Esophagus muscularis mucosa (tissue), 4 donors: ENCODE data around the gene PML.

Source experiments
- CTCF ChIP-seq, 3 experiments: fragments of 200-600 bp in 2 of 3; fragments of 450-650 bp in 1 of 3; sonication (generic) in 2 of 3; IDR thresholded peaks; one replicate each; pipeline ENCODE4 v1.5.1; 2017 to 2019; ENCODE audit warnings: antibody characterized with exemption in 3 of 3, mild to moderate bottlenecking in 2 of 3, moderate library complexity in 1 of 3
- EP300 ChIP-seq: sonication (generic); formaldehyde crosslinking; IDR thresholded peaks from one replicate; pipeline ENCODE4 v1.6.1; 2017; ENCODE audit warnings: antibody characterized with exemption
- POLR2A ChIP-seq: fragments of 450-650 bp; IDR thresholded peaks from one replicate; pipeline ENCODE4 v1.6.1; 2017; ENCODE audit warnings: antibody characterized with exemption, moderate library complexity, mild to moderate bottlenecking, low read depth
- POLR2AphosphoS5 ChIP-seq, 2 donors: sonication (generic); formaldehyde crosslinking; IDR thresholded peaks; one replicate each; pipeline ENCODE4 v1.6.1; 2017; ENCODE audit warnings: antibody characterized with exemption in 2 of 2

GRCh38 chr15:73986055-73986775, 8.3 kb upstream of the PML start:
- TF ChIP-seq CTCF (IDR thresholded peaks at IDR 0.05) (no peak), POLR2A (no peak), EP300 (no peak), POLR2AphosphoS5 (IDR thresholded peaks at IDR 0.05) (no peak)
